ENCODE results near the gene SLX9.

GRCh38 chr21:44970766-44971671 is 31.2 kb downstream of the SLX9 start:
- no peak for TF ChIP-seq TAF1 (IDR thresholded peaks at IDR 0.05; ENCODE audit: low read depth)
- no peak for TF ChIP-seq REST (IDR thresholded peaks at IDR 0.05; ENCODE audit: borderline replicate concordance)
- TF ChIP-seq CTCF (IDR thresholded peaks at IDR 0.05; ENCODE audit: poor library complexity, severe bottlenecking): no peak
